Natural killer cell treated with Interleukin-12 subunit alpha and Interleukin-12 subunit beta and Interleukin-15 and Interleukin-18, amount 100 ng/mL, for 72 hours (primary cell): ENCODE data around the gene CHMP6. TPM values are rescaled to one million over a fixed set of nuclear protein-coding genes. Genes with fewer than 3 reads are reported as not detected.
A peak's percentile ranks its signal among the peaks of the same experiment; 100 is the strongest.

Source experiments
- ATAC-seq, 2 donors: fragments of 150-1000 bp; cut with Tn5 transposase in 1 of 2; sonication (Bioruptor Pico), chemical (Tn5 transposase) in 1 of 2; 2 replicates each; pipeline ENCODE4 v1.10.0; 2021
- DNase-seq: peaks from one replicate; pipeline ENCODE4 v3.0.0; 2022; ENCODE audit warnings: low spot score
- H3K27ac Mint-ChIP-seq, 2 donors: 1 replicate in 1 of 2; 2 replicates in 1 of 2; pipeline ENCODE4 v1.8.0; 2022; ENCODE audit warnings: mixed read lengths in 2 of 2, mild to moderate bottlenecking in 1 of 2, moderate library complexity in 1 of 2
- H3K27me3 Mint-ChIP-seq, 2 donors: 1 replicate in 1 of 2; 2 replicates in 1 of 2; pipeline ENCODE4 v1.8.0; 2022; ENCODE audit warnings: mixed read lengths in 2 of 2
- H3K36me3 Mint-ChIP-seq: one replicate; pipeline ENCODE4 v1.8.0; 2022; ENCODE audit warnings: mixed read lengths
- H3K4me1 Mint-ChIP-seq, 2 donors: 1 replicate in 1 of 2; 2 replicates in 1 of 2; pipeline ENCODE4 v1.8.0; 2022; ENCODE audit warnings: low read depth in 2 of 2, mixed read lengths in 2 of 2, mild to moderate bottlenecking in 1 of 2
- H3K4me3 Mint-ChIP-seq: one replicate; pipeline ENCODE4 v1.8.0; 2022; ENCODE audit warnings: mixed read lengths
- H3K9me3 Mint-ChIP-seq: 2 replicates; pipeline ENCODE4 v1.8.0; 2022; ENCODE audit warnings: mixed read lengths
- total RNA-seq, 2 donors: library from RNA; stranded (reverse); gene quantifications; one replicate each; pipeline ENCODE4 v1.2.3, GENCODE V29; 2022

The CHMP6 gene
- 10 to 100 TPM; 33.1 to 43.7 TPM for total RNA-seq

GRCh38 chr17:80991645-80992076, at the start of gene CHMP6:
Gene CHMP6 (plus strand): TSS chr17:80991841. CDS start chr17:80991919, 78 bp downstream.
- no peaks in the 10 kb centered on the region for H3K27me3 Mint-ChIP-seq
- H3K36me3 Mint-ChIP-seq = no peaks in the 10 kb centered on the region
- H3K4me1 Mint-ChIP-seq = peaks cover 7 to 8% of the 10 kb centered on the region in 2 donors
- peak within 1 kb of the TSS; percentile 75 for H3K4me3 Mint-ChIP-seq
- H3K9me3 Mint-ChIP-seq = no peaks in the 10 kb centered on the region
- DNase-seq (peak; percentile 82), ATAC-seq (peak; percentile 84 to 88)
- H3K27ac Mint-ChIP-seq = peak within 1 kb of the TSS; percentile 60 to 76

DNA sequence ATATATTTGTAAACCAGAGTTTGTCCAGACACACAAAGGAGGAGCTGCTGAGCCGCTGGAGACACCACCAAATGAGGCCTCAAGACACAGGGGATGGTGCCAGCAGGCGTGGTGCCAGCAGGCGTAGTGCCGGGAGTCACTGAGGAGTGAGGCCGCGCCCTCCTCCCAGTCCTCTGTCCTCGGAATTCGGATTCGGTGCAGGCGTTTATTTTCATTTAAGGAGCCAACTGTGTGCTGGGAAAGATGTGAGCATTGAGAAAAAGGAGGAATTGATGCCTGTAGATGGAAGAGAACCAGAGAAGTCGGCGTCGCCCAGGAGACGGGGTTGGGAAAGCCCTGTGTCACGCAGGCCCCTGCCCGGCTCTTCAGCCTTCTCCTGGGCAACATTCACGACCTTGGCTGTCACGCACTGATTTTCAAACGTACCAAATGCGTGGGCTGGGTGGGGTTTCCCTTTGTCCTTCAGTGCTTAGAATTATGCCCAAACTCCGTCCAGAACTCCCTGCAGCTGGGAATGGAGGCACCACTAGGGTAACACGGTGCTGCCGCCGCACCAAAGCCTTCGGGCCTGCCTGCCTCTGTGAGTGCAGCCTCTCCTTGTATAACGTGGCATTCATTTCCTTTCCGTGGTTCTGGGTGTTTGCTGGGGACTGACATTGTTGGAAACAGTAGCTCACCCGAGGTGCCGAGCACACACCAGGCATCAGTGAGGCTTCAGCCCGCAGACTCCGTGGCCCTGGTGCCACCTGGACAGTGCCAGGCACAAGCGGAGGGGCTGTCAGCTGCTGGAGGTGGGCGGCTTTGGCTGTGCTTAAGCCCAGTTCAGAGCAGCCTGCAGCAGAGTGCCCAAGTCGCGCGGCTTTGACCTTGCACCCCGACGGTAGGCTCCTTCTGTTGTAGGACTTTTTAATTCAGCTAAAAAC, 49.0 kb upstream of the CHMP6 start:
- ATAC-seq = no peak
- Mint-ChIP-seq H3K4me3 (no peak overlapping the region), H3K36me3 (peaks cover 11% of the 10 kb centered on the region)

GRCh38 chr17:80943346-80944145, 48.1 kb upstream of the CHMP6 start:
- H3K27ac Mint-ChIP-seq = no peak overlapping the region
- H3K4me1 Mint-ChIP-seq = peaks cover 17 to 22% of the 10 kb centered on the region in 2 donors
- ATAC-seq = no peak
- H3K36me3 Mint-ChIP-seq = peaks cover 11% of the 10 kb centered on the region
- no peaks in the 10 kb centered on the region for H3K9me3 Mint-ChIP-seq
- H3K4me3 Mint-ChIP-seq = no peak overlapping the region
- peak; percentile 26 for DNase-seq
- H3K27me3 Mint-ChIP-seq = no peaks in the 10 kb centered on the region

More for the DNA sequence above, 49.0 kb upstream of the CHMP6 start:
- Mint-ChIP-seq H3K27me3 (no peaks in the 10 kb centered on the region), H3K27ac (no peak overlapping the region), H3K4me1 (peaks cover 24 to 31% of the 10 kb centered on the region in 2 donors), H3K9me3 (no peaks in the 10 kb centered on the region)
- peak; percentile 48 for DNase-seq

- peaks cover 10 to 14% of the 10 kb centered on the region in 2 donors for H3K4me1 Mint-ChIP-seq
- H3K9me3 Mint-ChIP-seq = no peaks in the 10 kb centered on the region
- H3K36me3 Mint-ChIP-seq = peaks cover 11% of the 10 kb centered on the region
- H3K27ac Mint-ChIP-seq = no peak overlapping the region
- no peaks in the 10 kb centered on the region for H3K27me3 Mint-ChIP-seq
- no peak overlapping the region for H3K4me3 Mint-ChIP-seq
- DNase-seq = peak; percentile 34
- ATAC-seq = no peak
Measured at GRCh38 chr17:80944326-80944725, 47.3 kb upstream of the CHMP6 start.

DNA sequence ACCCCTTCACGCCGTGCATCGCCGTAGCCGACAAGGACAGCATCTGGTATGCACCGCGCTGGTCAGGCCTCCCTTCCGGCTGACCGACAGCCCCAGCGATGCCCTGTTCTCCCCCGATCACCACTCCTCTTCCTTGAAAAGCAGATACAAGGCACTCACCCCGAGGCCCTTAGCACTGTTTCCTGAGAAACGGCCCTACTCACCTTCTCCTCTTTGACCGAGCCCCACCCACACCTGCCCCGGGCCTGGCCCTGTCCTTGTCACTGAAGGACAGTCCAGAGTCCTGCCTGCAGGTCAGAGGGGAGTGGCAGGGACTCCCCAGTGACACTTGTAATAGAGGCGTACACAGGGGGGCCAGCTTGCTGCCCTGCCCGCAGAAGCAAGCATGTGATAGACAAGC, 45.9 kb upstream of the CHMP6 start:
- Mint-ChIP-seq H3K27ac (no peak overlapping the region), H3K4me3 (no peak overlapping the region)

DNA sequence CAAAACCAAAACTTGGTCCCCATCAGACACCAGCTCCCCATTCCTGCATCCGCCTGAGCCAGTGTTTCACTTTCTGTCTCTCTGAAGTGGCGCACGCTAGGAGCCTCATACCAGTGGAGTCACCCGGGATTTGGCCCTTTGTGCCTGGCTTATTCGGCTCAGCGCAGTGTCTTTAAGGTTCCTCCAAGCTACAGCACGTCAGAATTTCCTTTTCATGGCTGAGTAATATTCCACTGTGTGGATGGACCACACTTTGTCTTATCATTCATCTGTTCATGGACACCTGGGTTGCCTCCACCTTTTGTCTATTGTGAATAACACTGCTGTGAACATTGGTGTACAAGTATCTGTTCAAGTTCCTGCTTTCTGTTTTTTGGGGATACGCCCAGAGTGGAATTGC, 45.2 kb upstream of the CHMP6 start:
- H3K36me3 Mint-ChIP-seq = peaks cover 11% of the 10 kb centered on the region
- DNase-seq (peak; percentile 22), ATAC-seq (no peak)
- H3K27me3 Mint-ChIP-seq = no peaks in the 10 kb centered on the region
- H3K9me3 Mint-ChIP-seq = no peaks in the 10 kb centered on the region
- H3K4me3 Mint-ChIP-seq = no peak overlapping the region
- H3K27ac Mint-ChIP-seq = no peak overlapping the region
- peaks cover 7 to 9% of the 10 kb centered on the region in 2 donors for H3K4me1 Mint-ChIP-seq

More for the DNA sequence above, 45.9 kb upstream of the CHMP6 start:
- Mint-ChIP-seq H3K4me1 (peaks cover 7 to 9% of the 10 kb centered on the region in 2 donors), H3K36me3 (peaks cover 11% of the 10 kb centered on the region), H3K27me3 (no peaks in the 10 kb centered on the region), H3K9me3 (no peaks in the 10 kb centered on the region)
- peak; percentile 59 for DNase-seq
- no peak for ATAC-seq

DNA sequence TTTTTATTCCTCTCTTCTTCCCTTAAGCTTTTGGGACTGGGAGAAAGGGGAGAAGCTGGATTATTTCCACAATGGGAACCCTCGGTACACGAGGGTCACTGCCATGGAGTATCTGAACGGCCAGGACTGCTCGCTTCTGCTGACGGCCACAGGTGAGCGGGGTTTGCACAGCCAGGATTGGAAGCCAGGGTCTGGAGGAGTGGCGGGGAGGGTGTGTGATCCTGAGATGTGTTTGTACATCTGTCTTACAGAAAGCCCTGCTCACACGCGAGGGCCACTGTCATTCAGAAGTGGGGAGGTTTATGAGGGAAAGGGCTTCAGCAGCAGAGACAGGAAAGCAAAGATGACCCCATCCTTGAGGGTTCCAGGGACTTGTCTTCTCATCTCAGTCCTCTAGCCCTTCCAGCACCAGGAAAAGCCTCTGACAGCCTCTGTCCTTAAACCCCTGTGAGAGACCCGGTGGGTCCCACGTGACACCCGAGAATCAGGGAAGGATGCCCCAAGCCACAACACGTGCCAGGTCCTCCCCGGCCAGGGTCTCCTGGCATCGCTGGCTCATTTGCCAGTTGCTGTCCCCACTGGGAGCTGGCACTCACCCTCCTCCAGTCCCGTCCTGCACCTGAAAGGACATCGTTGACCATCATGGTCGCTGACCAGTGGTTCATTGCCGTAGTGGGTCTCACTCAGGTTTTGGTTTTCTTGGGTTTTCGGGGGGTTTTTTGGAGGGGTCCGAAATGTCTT, 44.3 kb upstream of the CHMP6 start:
- Mint-ChIP-seq H3K4me1 (peaks cover 7 to 9% of the 10 kb centered on the region in 2 donors), H3K9me3 (no peaks in the 10 kb centered on the region), H3K27ac (no peak overlapping the region), H3K4me3 (no peak overlapping the region), H3K36me3 (peaks cover 11% of the 10 kb centered on the region), H3K27me3 (no peaks in the 10 kb centered on the region)
- DNase-seq (peak; percentile 41), ATAC-seq (no peak)

- no peak overlapping the region for H3K4me3 Mint-ChIP-seq
- no peaks in the 10 kb centered on the region for H3K9me3 Mint-ChIP-seq
- H3K36me3 Mint-ChIP-seq = peaks cover 11% of the 10 kb centered on the region
- peaks cover 7 to 9% of the 10 kb centered on the region in 2 donors for H3K4me1 Mint-ChIP-seq
- H3K27me3 Mint-ChIP-seq = no peaks in the 10 kb centered on the region
- H3K27ac Mint-ChIP-seq = no peak overlapping the region
- DNase-seq = peak; percentile 56
- no peak for ATAC-seq
Measured at GRCh38 chr17:80948019-80948975, 43.3 kb upstream of the CHMP6 start.

DNA sequence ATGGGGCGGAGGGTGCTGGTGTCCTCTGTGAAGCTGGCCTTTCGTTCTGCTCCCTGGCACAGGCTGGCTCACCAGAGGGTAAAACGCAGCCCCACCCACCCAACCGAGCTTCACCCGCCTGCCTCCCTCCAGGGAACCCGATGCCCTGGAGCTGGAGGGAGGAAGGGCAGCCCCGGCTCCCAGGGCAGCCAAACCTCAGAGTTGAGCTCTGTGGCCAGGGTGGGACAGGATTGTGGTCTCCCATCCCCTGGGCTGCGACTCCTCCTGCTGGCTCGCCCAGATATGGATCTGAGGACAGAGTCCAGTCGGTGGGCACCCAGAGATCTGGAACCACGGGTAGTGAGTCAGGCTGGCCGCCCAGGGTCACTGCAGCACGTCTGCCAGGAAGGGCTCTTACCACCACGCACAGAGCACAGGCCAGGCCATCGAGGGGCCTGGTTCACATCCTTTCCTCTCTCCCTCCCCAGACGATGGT, 42.6 kb upstream of the CHMP6 start:
- DNase-seq (no peak), ATAC-seq (no peak)
- Mint-ChIP-seq H3K27ac (no peak overlapping the region), H3K27me3 (no peaks in the 10 kb centered on the region), H3K4me1 (peaks cover 7 to 9% of the 10 kb centered on the region in 2 donors), H3K9me3 (no peaks in the 10 kb centered on the region), H3K36me3 (peaks cover 11% of the 10 kb centered on the region), H3K4me3 (no peak overlapping the region)

DNA sequence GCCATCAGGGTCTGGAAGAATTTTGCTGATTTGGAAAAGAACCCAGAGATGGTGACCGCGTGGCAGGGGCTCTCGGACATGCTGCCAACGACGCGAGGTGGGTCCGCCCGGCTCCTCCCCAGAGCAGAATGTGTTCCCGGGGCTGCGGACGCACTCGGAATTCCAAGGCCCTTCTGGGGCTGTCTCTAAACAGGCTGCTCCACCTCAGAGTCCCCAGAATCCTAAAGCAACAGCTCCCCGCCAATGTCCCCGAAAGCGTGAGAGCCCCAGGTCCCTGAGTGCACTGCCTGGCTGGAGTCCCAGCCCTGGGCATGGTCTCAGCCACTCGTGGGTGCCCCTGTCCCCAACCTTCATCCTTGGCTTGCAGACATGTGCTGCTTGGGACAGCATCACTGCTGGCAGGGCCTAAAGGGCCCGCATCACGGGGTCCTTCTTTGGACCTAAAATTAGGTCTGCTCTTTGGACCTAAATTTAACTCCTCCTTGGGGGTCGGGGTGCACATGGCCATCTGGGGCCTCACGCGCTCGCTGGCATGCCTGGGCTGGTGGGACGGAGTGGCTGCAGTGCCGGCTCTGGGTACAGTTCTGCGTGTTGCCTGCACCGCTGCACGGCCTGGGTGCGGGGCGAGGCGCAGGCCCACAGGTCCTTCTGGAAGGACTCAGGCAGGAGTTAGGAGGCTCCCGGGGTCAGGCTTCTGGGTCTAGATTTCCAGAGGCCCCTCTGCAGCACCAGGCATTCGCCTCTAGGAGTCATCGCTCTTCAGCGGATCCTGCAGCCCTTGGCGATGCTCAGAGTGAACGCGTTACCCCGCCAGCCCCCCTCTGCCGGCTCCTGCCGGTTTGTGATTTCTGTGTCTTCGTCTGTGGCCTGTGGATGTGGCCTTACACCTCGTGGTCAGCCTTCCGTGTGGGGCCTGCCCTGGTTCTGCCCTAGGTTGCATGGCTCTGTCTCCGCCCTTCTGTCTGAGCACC, 41.9 kb upstream of the CHMP6 start:
- H3K27ac Mint-ChIP-seq = no peak overlapping the region
- no peak overlapping the region for H3K4me3 Mint-ChIP-seq
- no peaks in the 10 kb centered on the region for H3K9me3 Mint-ChIP-seq
- no peaks in the 10 kb centered on the region for H3K27me3 Mint-ChIP-seq
- no peak for ATAC-seq
- H3K4me1 Mint-ChIP-seq = peaks cover 7 to 9% of the 10 kb centered on the region in 2 donors
- H3K36me3 Mint-ChIP-seq = peaks cover 11% of the 10 kb centered on the region
- no peak for DNase-seq

DNA sequence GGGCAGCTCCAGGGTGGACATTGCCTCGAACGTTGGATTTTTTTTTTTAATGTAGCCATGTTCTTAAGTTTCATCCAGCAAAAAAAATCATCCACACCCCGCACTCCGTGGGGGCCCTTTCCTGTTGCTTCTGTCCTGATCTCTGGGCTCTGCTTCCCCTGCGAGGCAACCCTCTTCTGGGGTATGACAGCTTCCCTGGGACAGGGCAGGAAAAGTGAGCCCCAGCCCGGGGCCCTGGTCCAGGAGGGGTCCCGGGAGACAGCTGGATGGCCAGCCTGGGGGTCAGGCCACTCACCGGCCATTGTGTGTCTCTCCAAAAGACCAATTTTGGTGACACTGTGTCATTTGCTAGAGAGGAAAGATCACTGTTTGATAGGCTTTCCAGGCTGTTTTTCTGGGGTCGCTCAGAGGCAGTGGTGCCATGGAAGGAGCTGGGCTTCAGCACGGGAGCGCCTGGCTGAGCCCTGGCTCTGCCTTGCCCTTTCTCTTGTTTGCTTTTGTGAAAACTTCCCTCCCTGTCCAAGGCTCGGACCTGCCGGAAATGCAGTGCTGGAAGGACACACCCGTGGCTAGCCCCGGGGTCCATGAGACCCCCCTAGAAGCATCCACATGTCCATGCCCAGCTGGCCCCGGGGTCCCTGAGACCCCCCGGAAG, 41.0 kb upstream of the CHMP6 start:
- no peaks in the 10 kb centered on the region for H3K27me3 Mint-ChIP-seq
- H3K4me1 Mint-ChIP-seq = peaks cover 7 to 9% of the 10 kb centered on the region in 2 donors
- peaks cover 11% of the 10 kb centered on the region for H3K36me3 Mint-ChIP-seq
- DNase-seq (no peak), ATAC-seq (no peak)
- H3K27ac Mint-ChIP-seq = no peak overlapping the region
- H3K9me3 Mint-ChIP-seq = no peaks in the 10 kb centered on the region
- H3K4me3 Mint-ChIP-seq = no peak overlapping the region
